GM06990 (cell line): ENCODE measurements around the gene KRT5.

Experiments
- DNase-seq: peaks from one replicate; pipeline ENCODE4 v3.0.0-alpha.2; 2011; ENCODE audit not compliant: insufficient read length; ENCODE audit errors: extremely low read depth
- H3K27me3 ChIP-seq: replicated peaks from 2 replicates; pipeline ENCODE4 v1.6.0; 2011; ENCODE audit warnings: low read length; ENCODE audit not compliant: control insufficient read depth, insufficient read depth
- H3K36me3 ChIP-seq: 2 replicates; pipeline ENCODE4 v1.5.1; 2011; ENCODE audit warnings: low read length; ENCODE audit not compliant: control insufficient read depth, insufficient read depth
- H3K4me3 ChIP-seq: replicated peaks from 2 replicates; pipeline ENCODE4 v1.5.1; 2011; ENCODE audit warnings: low read depth, mild to moderate bottlenecking, control low read depth, low read length
- TF ChIP-seq, protein P1 (sequence below): IDR thresholded peaks from 2 replicates; pipeline ENCODE4 v1.5.1; 2011; ENCODE audit warnings: low read length, control low read depth, mild to moderate bottlenecking, inconsistent platforms; ENCODE audit not compliant: insufficient read depth, poor library complexity, severe bottlenecking

The KRT5 gene

DNA sequence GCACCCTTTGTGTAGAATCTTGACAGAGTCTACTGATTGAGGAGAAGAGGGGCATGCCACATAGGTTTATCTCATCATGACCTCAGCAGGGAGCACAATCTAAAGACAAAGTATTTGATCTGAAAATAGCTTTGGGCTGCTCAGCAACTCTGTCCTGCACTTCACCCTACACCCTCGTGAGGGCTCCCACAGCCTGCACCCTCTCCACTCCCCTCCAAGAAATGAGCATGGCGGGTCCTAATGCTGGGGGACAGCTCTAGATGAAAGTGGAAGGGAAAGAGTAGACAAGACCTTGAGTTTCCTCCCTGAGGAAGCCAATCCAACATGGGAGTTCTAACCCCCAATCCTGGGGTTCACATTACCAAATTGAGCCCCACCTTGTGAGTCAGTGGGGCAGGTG is 10.7 kb upstream of the KRT5 start:
- no peak overlapping the region for H3K4me3 ChIP-seq
- TF ChIP-seq, protein P1, sequence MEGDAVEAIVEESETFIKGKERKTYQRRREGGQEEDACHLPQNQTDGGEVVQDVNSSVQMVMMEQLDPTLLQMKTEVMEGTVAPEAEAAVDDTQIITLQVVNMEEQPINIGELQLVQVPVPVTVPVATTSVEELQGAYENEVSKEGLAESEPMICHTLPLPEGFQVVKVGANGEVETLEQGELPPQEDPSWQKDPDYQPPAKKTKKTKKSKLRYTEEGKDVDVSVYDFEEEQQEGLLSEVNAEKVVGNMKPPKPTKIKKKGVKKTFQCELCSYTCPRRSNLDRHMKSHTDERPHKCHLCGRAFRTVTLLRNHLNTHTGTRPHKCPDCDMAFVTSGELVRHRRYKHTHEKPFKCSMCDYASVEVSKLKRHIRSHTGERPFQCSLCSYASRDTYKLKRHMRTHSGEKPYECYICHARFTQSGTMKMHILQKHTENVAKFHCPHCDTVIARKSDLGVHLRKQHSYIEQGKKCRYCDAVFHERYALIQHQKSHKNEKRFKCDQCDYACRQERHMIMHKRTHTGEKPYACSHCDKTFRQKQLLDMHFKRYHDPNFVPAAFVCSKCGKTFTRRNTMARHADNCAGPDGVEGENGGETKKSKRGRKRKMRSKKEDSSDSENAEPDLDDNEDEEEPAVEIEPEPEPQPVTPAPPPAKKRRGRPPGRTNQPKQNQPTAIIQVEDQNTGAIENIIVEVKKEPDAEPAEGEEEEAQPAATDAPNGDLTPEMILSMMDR: peak; percentile 21
- DNase-seq: no peak
- H3K27me3 ChIP-seq: no peaks in the 10 kb centered on the region; the same call in 1 of the 2 replicates
- no peaks in the 10 kb centered on the region for H3K36me3 ChIP-seq

DNA sequence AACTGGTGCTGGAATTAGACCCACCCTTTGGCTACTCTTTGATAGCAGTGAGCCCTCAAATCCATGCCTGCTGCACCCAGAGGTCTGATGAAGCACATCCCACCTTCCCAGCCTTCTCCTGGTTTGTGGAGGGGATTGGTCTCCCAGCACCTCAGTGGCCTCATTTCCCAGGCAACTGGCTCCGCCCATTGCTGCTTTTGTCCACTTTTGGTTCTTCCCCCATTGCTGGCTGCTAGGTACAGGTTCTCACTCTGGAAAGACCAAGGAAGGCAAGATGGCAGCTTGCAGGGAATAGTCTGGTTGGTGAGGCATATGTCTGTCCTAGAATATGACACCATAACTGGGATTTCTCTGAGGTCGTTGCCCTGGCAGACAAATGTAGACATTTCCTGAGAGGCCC is 10.2 kb upstream of the KRT5 start:
- TF ChIP-seq, protein P1: no peak
- Histone ChIP-seq H3K4me3 (no peak overlapping the region), H3K27me3 (no peaks in the 10 kb centered on the region; the same call in 1 of the 2 replicates), H3K36me3 (no peaks in the 10 kb centered on the region)
- DNase-seq: no peak

DNA sequence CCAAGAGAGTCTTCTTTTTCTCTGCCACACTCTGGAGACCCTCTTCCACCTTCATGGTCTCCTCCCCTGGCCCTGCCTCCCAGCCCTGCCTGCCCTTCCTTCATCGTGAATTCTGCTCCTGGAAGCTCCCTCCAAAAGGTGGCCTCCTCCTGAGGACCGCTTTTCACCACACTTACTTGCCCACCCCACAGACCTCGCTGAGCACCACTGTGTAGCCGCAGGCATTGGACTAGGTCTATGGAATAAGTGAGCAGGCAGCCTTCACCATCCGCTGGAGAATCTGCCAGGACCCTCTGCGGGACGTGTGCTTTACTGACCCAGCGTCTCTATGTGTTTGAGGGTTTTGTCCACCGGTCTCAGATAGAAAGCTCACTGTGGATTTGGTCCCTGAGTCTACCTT is 9.7 kb upstream of the KRT5 start:
- Histone ChIP-seq H3K4me3 (no peak overlapping the region), H3K27me3 (no peaks in the 10 kb centered on the region; the same call in 1 of the 2 replicates), H3K36me3 (no peaks in the 10 kb centered on the region)
- TF ChIP-seq, protein P1: no peak
- DNase-seq: no peak

DNA sequence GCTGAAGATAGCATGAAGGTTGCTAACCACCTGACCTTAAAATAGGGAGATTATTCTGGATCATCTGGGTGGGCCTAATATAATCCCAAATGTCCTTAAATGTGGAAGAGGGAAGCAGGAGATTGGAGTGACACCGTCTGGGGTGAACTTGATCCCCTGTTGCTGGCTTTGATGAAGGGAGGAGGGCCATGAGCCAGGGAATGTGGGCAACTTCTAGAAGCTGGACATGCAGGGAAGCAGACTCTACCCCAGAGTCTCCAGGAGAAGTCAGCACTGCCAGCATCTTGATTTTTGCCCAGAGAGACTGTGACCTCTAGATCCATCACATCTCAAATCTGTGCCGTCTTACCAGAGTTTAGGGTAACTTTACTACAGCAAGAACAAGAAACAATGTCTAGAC is 9.2 kb upstream of the KRT5 start:
- Histone ChIP-seq H3K36me3 (no peaks in the 10 kb centered on the region), H3K27me3 (no peaks in the 10 kb centered on the region; the same call in 1 of the 2 replicates), H3K4me3 (no peak overlapping the region)
- TF ChIP-seq, protein P1: no peak
- no peak for DNase-seq

DNA sequence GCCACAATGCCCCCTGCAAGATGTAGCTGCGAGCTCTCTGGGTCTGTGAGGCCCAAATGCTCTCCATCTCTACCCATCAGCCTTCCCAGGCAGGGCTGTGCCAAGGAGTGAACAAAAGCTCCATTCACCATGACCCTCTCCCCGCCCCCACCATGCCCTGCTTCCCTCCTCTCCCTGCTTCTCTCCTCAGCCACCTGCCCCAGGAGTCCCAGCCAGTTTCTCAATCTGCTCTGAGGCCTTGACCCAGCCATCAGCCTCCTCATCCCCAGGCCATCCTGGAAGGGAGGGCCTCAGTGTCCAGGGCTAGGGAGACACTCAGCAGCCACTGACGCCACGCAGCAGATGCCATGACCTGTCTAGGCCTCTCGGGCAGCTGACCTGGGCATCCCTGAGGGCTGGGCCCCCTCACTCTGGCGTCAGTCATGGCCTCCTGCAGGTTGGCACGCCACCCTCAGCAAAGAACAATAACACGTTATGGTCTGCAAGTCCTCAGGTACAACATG is 8.5 kb upstream of the KRT5 start:
- TF ChIP-seq, protein P1: no peak
- Histone ChIP-seq H3K27me3 (no peaks in the 10 kb centered on the region; the same call in 1 of the 2 replicates), H3K36me3 (no peaks in the 10 kb centered on the region), H3K4me3 (no peak overlapping the region)
- DNase-seq: no peak

DNA sequence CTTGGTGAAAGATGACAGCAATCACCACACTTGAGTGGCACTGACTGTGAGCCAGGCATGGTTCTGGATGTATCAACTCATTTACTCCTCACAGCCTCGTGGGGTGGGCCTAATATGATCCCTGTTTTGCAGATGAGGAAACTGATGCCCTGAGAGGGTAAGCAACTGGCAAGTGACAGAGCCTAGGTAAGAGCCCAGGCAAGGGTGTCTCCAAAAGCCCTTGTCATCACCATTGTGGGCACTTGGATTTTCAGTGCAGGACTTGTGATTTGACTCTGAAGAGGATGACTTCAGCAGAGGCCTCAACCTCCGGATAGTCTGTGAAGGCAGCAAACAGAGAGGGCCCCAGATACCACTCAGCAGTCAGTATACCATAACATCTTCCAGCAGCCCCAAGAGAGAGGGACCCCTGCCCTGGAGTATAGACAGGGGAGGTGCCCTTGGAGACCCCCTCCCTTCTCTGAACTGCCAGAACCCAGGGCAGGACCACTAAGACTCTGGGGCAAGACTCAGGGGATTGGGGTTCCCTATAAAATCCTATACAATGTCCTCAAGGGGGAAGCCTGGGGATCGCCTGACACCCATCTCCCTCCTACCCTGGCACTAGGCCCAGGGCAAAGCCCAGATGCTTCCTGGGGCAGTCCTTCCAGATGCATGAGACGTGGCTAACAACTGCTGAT is 7.1 kb upstream of the KRT5 start:
- Histone ChIP-seq H3K27me3 (no peaks in the 10 kb centered on the region; the same call in 1 of the 2 replicates), H3K36me3 (no peaks in the 10 kb centered on the region), H3K4me3 (no peak overlapping the region)
- no peak for DNase-seq
- TF ChIP-seq, protein P1: no peak
